Subcutaneous adipose tissue (tissue), 4 donors: ENCODE results near the gene NCOA6. TPM values are rescaled to one million over a fixed set of nuclear protein-coding genes. Genes with fewer than 3 reads are reported as not detected.

Source experiments
- CTCF ChIP-seq: fragments of 450-650 bp; IDR thresholded peaks from one replicate; pipeline ENCODE4 v1.5.1; 2016; ENCODE audit warnings: low read depth, mild to moderate bottlenecking, control low read depth, antibody characterized with exemption, moderate library complexity
- total RNA-seq, 4 donors: library from RNA; depleted of rRNA; stranded (reverse); fragments of >200 nt; gene quantifications; one replicate each; pipeline ENCODE4 v1.1.0, GENCODE V29; 2016

The NCOA6 gene
- total RNA-seq, 4 donors from 2014 or later: 16.0 to 23.5 (median 20.4) TPM

- no peak for TF ChIP-seq CTCF
Observed at GRCh38 chr20:34715384-34715783, 110.1 kb downstream of the NCOA6 start.

GRCh38 chr20:34713194-34713943 lies 112.1 kb downstream of the NCOA6 start:
- no peak for TF ChIP-seq CTCF

- TF ChIP-seq CTCF: no peak
Observed at GRCh38 chr20:34712525-34713192, 112.8 kb downstream of the NCOA6 start.

- TF ChIP-seq CTCF: no peak
Observed at GRCh38 chr20:34711813-34712430, 113.5 kb downstream of the NCOA6 start.

- no peak for TF ChIP-seq CTCF
Observed at GRCh38 chr20:34710861-34711574, 114.4 kb downstream of the NCOA6 start.

GRCh38 chr20:34710568-34710839 lies 114.9 kb downstream of the NCOA6 start:
- no peak for TF ChIP-seq CTCF
